ENCODE results near the gene P2RX5. TPM values are rescaled to one million over a fixed set of nuclear protein-coding genes. Genes with fewer than 3 reads are reported as not detected.

The P2RX5 gene
- total and polyA plus RNA-seq, 9 donors = 0.15 to 1.1 (median 0.61) TPM

DNA sequence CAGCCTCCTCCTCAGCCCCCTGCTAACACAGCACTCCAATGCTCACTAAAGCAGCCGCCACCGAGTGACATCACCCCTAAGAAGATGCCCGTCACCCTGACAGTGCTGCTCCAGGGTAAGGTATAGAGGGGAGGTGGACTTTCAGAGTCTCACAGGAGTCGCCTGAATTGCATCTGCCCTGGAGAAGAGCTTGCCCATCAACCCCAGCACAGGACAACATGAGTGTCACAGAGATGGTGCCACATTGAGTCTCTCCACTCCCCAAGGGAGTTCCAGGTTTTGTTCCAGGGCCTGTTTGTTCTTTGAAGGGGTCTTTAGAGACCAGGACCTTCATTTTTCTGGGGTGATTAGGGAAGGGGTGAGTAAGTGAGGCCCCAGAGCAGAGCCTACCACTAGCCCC lies 2.2 kb upstream of the P2RX5 start:
- H3K9me3 ChIP-seq = peaks cover 0 to 5% of the 10 kb centered on the region in 2 donors
- no peaks in the 10 kb centered on the region for H3K27me3 ChIP-seq
- no peak overlapping the region for H3K4me3 ChIP-seq
- H3K27ac ChIP-seq = no peak overlapping the region
- TF ChIP-seq POLR2A (IDR thresholded peaks at IDR 0.05) = no peak
- TF ChIP-seq, protein P1, sequence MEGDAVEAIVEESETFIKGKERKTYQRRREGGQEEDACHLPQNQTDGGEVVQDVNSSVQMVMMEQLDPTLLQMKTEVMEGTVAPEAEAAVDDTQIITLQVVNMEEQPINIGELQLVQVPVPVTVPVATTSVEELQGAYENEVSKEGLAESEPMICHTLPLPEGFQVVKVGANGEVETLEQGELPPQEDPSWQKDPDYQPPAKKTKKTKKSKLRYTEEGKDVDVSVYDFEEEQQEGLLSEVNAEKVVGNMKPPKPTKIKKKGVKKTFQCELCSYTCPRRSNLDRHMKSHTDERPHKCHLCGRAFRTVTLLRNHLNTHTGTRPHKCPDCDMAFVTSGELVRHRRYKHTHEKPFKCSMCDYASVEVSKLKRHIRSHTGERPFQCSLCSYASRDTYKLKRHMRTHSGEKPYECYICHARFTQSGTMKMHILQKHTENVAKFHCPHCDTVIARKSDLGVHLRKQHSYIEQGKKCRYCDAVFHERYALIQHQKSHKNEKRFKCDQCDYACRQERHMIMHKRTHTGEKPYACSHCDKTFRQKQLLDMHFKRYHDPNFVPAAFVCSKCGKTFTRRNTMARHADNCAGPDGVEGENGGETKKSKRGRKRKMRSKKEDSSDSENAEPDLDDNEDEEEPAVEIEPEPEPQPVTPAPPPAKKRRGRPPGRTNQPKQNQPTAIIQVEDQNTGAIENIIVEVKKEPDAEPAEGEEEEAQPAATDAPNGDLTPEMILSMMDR (IDR thresholded peaks at IDR 0.05) = no peak
- TF ChIP-seq EP300 (IDR thresholded peaks at IDR 0.05) = no peak
- DNase-seq = no peak
- no peaks in the 10 kb centered on the region for H3K4me1 ChIP-seq (ENCODE audit: insufficient read depth)
- H3K36me3 ChIP-seq = no peaks in the 10 kb centered on the region
- intact Hi-C loops (cut with DNase I) = no loop called here
- WGBS, 3 donors = 78 to 92% (median 91%) methylated on average over 4 of the region's 4 CpGs

DNA sequence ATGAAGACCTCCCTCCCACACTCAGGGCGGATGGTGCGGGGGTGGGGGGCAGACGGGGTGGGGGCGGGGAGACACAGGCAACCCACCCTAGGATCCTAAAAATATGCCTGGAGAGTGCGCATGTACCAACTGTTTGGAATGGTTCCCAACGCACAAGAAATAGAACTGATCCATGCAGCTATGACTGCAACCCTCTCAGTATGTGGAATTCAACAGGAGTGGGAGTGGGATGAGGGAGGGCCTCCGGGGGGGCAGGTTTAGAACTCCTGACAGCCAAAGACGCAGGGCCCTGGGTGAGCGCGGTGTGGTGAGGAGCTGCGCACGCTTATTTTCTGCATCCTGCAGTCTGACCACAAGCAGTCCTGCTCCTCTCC lies 1.1 kb upstream of the P2RX5 start:
- Histone ChIP-seq H3K4me1 (ENCODE audit: insufficient read depth) (no peaks in the 10 kb centered on the region), H3K4me3 (no peak overlapping the region), H3K27ac (no peak overlapping the region), H3K27me3 (no peaks in the 10 kb centered on the region), H3K36me3 (no peaks in the 10 kb centered on the region), H3K9me3 (peaks cover 0 to 5% of the 10 kb centered on the region in 2 donors)
- intact Hi-C loops (cut with DNase I) = no loop called here
- 31 to 44% (median 38%) methylated on average over 12 of the region's 12 CpGs for WGBS, 3 donors
- no peak for DNase-seq
- TF ChIP-seq, protein P1 (IDR thresholded peaks at IDR 0.05) = no peak
- TF ChIP-seq POLR2A (IDR thresholded peaks at IDR 0.05) = no peak
- TF ChIP-seq EP300 (IDR thresholded peaks at IDR 0.05) = no peak

DNA sequence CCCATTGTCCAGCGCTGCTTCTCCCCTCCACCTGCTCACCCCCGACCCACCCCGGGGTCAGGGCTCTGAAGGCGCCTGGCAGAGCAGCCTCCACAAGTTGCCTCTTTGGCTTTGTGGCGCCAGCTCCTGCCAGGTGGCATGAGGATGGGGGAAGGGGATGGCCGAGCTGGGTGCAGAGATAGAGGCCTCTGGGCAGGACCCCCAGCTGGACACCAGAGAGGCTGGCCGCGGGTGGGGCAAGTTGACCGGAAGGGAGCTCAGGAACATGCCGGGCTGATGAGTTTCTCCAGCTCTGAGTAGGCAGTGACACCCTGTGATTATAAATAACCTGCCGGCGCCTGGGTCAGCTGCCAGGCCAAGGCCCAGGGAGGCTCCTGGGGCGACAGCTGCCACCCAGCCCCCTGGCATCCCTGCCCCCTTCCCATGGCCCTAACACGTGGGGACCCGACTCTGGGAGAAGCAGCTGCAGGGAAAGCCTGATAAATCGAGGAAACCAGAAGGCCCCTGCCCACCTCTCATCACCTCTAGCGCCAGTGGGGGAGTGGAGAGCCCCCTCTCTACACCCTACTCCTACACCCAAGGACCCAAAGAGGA lies 729 bp downstream of the P2RX5 start:
- Histone ChIP-seq H3K4me3 (no peak overlapping the region), H3K9me3 (peaks cover 0 to 5% of the 10 kb centered on the region in 2 donors), H3K36me3 (no peaks in the 10 kb centered on the region), H3K27ac (no peak overlapping the region), H3K27me3 (no peaks in the 10 kb centered on the region), H3K4me1 (ENCODE audit: insufficient read depth) (no peaks in the 10 kb centered on the region)
- TF ChIP-seq POLR2A (IDR thresholded peaks at IDR 0.05) (no peak), EP300 (IDR thresholded peaks at IDR 0.05) (no peak)
- TF ChIP-seq, protein P1 (IDR thresholded peaks at IDR 0.05) = no peak
- no peak for DNase-seq
- 3 to 7% (median 3%) methylated on average over 12 to 17 of the region's 17 CpGs for WGBS, 3 donors
- intact Hi-C loops (cut with DNase I) = no loop called here

DNA sequence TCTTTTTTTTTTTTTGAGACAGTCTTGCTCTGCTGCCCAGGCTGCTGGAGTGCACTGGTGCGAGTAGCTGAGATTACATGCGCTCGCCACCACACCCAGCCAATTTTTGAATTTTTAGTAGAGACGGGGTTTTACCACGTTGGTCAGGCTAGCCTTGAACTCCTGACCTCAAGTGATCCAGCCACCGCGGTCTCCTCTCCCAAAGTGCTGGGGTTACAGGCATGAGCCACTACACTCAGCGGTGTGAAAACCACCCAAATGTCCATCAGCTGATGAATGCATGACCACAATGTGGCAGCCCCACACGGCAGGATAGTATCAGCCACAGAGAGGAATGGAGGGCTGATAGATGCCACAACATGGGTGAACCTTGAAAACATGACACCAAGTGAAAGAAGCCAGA lies 2.1 kb downstream of the P2RX5 start:
- intact Hi-C loops (cut with DNase I) = no loop called here
- H3K4me1 ChIP-seq (ENCODE audit: insufficient read depth) = no peaks in the 10 kb centered on the region
- WGBS, 3 donors = 55 to 64% (median 60%) methylated on average over 9 of the region's 9 CpGs
- no peaks in the 10 kb centered on the region for H3K27me3 ChIP-seq
- H3K36me3 ChIP-seq = no peaks in the 10 kb centered on the region
- TF ChIP-seq EP300 (IDR thresholded peaks at IDR 0.05) = no peak
- TF ChIP-seq, protein P1 (IDR thresholded peaks at IDR 0.05) = no peak
- no peak for TF ChIP-seq POLR2A (IDR thresholded peaks at IDR 0.05)
- H3K27ac ChIP-seq = no peak overlapping the region
- H3K4me3 ChIP-seq = no peak overlapping the region
- DNase-seq = no peak
- H3K9me3 ChIP-seq = peaks cover 0 to 5% of the 10 kb centered on the region in 2 donors

Measured in ovary (tissue), 9 donors.